Fibroblast of villous mesenchyme (primary cell): ENCODE data around the gene MOK. TPM values are rescaled to one million over a fixed set of nuclear protein-coding genes. Genes with fewer than 3 reads are reported as not detected.

ENCODE experiments used
- DNase-seq: peaks from one replicate; pipeline ENCODE4 v3.0.0-alpha.2; 2010; ENCODE audit warnings: low read depth
- H3K4me3 ChIP-seq: 2 replicates; pipeline ENCODE4 v1.5.1; 2011; ENCODE audit warnings: low read depth, mild to moderate bottlenecking, low read length
- CTCF ChIP-seq: IDR thresholded peaks from 2 replicates; pipeline ENCODE4 v1.5.1; 2012; ENCODE audit warnings: low read depth, mild to moderate bottlenecking, low read length; ENCODE audit not compliant: insufficient read depth
- total RNA-seq: library from RNA; depleted of rRNA; stranded (reverse); fragments of >200 nt; gene quantifications from 2 replicates; pipeline ENCODE4 v1.2.3, GENCODE V29; 2012

MOK gene
- total RNA-seq, 1 donor, result 16.0 TPM

GRCh38 chr14:102256716-102257115 is 48.2 kb downstream of the MOK start:
- TF ChIP-seq CTCF, result no peak
- H3K4me3 ChIP-seq, result no peak overlapping the region
- DNase-seq, result no peak

GRCh38 chr14:102255401-102256190 is 49.4 kb downstream of the MOK start:
- no peak overlapping the region for H3K4me3 ChIP-seq
- TF ChIP-seq CTCF, result no peak
- peak; percentile 81 for DNase-seq

GRCh38 chr14:102252834-102253801 is 51.8 kb downstream of the MOK start:
- DNase-seq, result no peak
- no peak for TF ChIP-seq CTCF
- H3K4me3 ChIP-seq, result no peak overlapping the region

- no peak overlapping the region for H3K4me3 ChIP-seq
- TF ChIP-seq CTCF, result no peak
- no peak for DNase-seq
Measured at GRCh38 chr14:102251161-102251560, 53.8 kb downstream of the MOK start.

GRCh38 chr14:102250636-102251035 is 54.3 kb downstream of the MOK start:
- H3K4me3 ChIP-seq, result no peak overlapping the region
- no peak for TF ChIP-seq CTCF
- DNase-seq, result no peak

- TF ChIP-seq CTCF, result no peak
- no peak overlapping the region for H3K4me3 ChIP-seq
- no peak for DNase-seq
Measured at GRCh38 chr14:102249981-102250380, 55.0 kb downstream of the MOK start.
